GM18858 (cell line): ENCODE results near the gene LRRC55.

Experiments used
- ATAC-seq: cut with Tn5 transposase; IDR thresholded peaks from one replicate; pipeline ENCODE4 v1.9.1; 2021; ENCODE audit not compliant: unreplicated experiment

Gene LRRC55

GRCh38 chr11:57202281-57202680 lies 20.5 kb downstream of the LRRC55 start:
- no peak for ATAC-seq

GRCh38 chr11:57203359-57203758 lies 21.6 kb downstream of the LRRC55 start:
- no peak for ATAC-seq

- no peak for ATAC-seq
Observed at GRCh38 chr11:57203882-57204480, 22.2 kb downstream of the LRRC55 start.

GRCh38 chr11:57205041-57205641 lies 23.4 kb downstream of the LRRC55 start:
- ATAC-seq = no peak

GRCh38 chr11:57207168-57207567 lies 25.4 kb downstream of the LRRC55 start:
- ATAC-seq = no peak

GRCh38 chr11:57210781-57211180 lies 29.0 kb downstream of the LRRC55 start:
- ATAC-seq = no peak

- no peak for ATAC-seq
Observed at GRCh38 chr11:57213342-57214097, 31.8 kb downstream of the LRRC55 start.

- ATAC-seq = no peak
Observed at GRCh38 chr11:57214098-57214417, 32.3 kb downstream of the LRRC55 start.

- ATAC-seq = no peak
Observed at GRCh38 chr11:57214494-57214893, 32.7 kb downstream of the LRRC55 start.

- ATAC-seq = no peak
Observed at GRCh38 chr11:57216463-57216862, 34.7 kb downstream of the LRRC55 start.

- no peak for ATAC-seq
Observed at GRCh38 chr11:57217053-57217452, 35.3 kb downstream of the LRRC55 start.

GRCh38 chr11:57219021-57219627 lies 37.4 kb downstream of the LRRC55 start:
- no peak for ATAC-seq

GRCh38 chr11:57222239-57222638 lies 40.5 kb downstream of the LRRC55 start:
- ATAC-seq = no peak

GRCh38 chr11:57223601-57224000 lies 41.8 kb downstream of the LRRC55 start:
- no peak for ATAC-seq

- ATAC-seq = no peak
Observed at GRCh38 chr11:57224128-57224527, 42.4 kb downstream of the LRRC55 start.

GRCh38 chr11:57224537-57224936 lies 42.8 kb downstream of the LRRC55 start:
- no peak for ATAC-seq

- no peak for ATAC-seq
Observed at GRCh38 chr11:57228600-57228999, 46.8 kb downstream of the LRRC55 start.

- no peak for ATAC-seq
Observed at GRCh38 chr11:57230316-57230715, 48.6 kb downstream of the LRRC55 start.

GRCh38 chr11:57230791-57231538 lies 49.2 kb downstream of the LRRC55 start:
- ATAC-seq = no peak

GRCh38 chr11:57231539-57232253 lies 49.9 kb downstream of the LRRC55 start:
- no peak for ATAC-seq

GRCh38 chr11:57233702-57234101 lies 51.9 kb downstream of the LRRC55 start:
- no peak for ATAC-seq
